Upper lobe of right lung (tissue), 1 donor: ENCODE results near the gene ABCC4. TPM values are rescaled to one million over a fixed set of nuclear protein-coding genes. Genes with fewer than 3 reads are reported as not detected.
"Not testable (repeated sequence)": the region's sequence is repeated elsewhere in the genome, so short reads cannot be mapped to it uniquely, and the experiment has no call there.

Experiments
- ATAC-seq: fragments of 200-7000 bp; cut with Tn5 transposase; one replicate; pipeline ENCODE4 v1.9.1; 2020; ENCODE audit warnings: mild to moderate bottlenecking, moderate library complexity
- DNase-seq: peaks from one replicate; pipeline ENCODE4 v3.0.0-alpha.2; 2020
- H3K27ac ChIP-seq: fragments of 200-600 bp; one replicate; pipeline ENCODE4 v1.8.0; 2022
- H3K27me3 ChIP-seq: fragments of 200-600 bp; one replicate; pipeline ENCODE4 v1.8.0; 2022; ENCODE audit warnings: mild to moderate bottlenecking
- H3K36me3 ChIP-seq: fragments of 200-600 bp; one replicate; pipeline ENCODE4 v1.8.0; 2022
- H3K4me1 ChIP-seq: fragments of 200-600 bp; one replicate; pipeline ENCODE4 v1.8.0; 2022
- H3K4me3 ChIP-seq: fragments of 200-600 bp; one replicate; pipeline ENCODE4 v1.8.0; 2022; ENCODE audit warnings: mild to moderate bottlenecking
- H3K9me3 ChIP-seq: fragments of 200-600 bp; one replicate; pipeline ENCODE4 v1.8.0; 2022
- intact Hi-C: fragments of 100-400 bp; cut with DNase I; formaldehyde crosslinking; loops from one replicate; pipeline ENCODE4 v1.11.0; 2022
- total RNA-seq: library from RNA; stranded (reverse); fragmentation: NEBNext Ultra II Directional; extraction: Animal tissue kit (Norgen Biotek cat#: 25700); gene quantifications from one replicate; pipeline ENCODE4 v1.2.1, GENCODE V29; 2021
- TF ChIP-seq, protein P1 (sequence below): fragments of 200-600 bp; IDR thresholded peaks from one replicate; pipeline ENCODE4 v1.8.0; 2022; ENCODE audit warnings: antibody characterized with exemption
- donor health status: DM: no; HTN: yes; CAD: no; lungs with severe emphysema.

Gene ABCC4
- total RNA-seq, 1 donor from 2014 or later = 28.1 TPM

DNA sequence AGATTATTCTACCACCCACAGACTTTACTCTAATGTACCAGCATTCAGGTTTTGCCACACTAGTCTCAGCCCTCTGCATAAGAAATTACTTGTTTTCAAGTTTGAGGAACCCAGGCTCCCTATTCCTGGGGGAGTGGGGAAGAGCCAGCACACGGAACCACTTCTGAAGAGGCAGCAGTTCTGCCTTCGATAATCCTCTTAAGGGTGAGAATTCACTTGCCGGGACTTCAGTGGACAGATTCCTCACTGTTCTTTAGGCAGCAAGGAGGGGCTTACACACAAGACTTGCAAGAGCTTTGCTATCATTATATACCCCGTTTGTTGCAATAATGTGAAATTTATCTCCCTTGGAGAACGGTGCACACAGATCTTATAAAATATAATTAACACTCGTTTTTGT is 133.1 kb downstream of the ABCC4 start:
- H3K27me3 ChIP-seq = no peaks in the 10 kb centered on the region
- intact Hi-C loops = no loop called here
- H3K4me1 ChIP-seq = no peaks in the 10 kb centered on the region
- no peaks in the 10 kb centered on the region for H3K9me3 ChIP-seq
- H3K36me3 ChIP-seq = peaks cover 15% of the 10 kb centered on the region
- no peak overlapping the region for H3K4me3 ChIP-seq
- no peak for DNase-seq
- TF ChIP-seq, protein P1, sequence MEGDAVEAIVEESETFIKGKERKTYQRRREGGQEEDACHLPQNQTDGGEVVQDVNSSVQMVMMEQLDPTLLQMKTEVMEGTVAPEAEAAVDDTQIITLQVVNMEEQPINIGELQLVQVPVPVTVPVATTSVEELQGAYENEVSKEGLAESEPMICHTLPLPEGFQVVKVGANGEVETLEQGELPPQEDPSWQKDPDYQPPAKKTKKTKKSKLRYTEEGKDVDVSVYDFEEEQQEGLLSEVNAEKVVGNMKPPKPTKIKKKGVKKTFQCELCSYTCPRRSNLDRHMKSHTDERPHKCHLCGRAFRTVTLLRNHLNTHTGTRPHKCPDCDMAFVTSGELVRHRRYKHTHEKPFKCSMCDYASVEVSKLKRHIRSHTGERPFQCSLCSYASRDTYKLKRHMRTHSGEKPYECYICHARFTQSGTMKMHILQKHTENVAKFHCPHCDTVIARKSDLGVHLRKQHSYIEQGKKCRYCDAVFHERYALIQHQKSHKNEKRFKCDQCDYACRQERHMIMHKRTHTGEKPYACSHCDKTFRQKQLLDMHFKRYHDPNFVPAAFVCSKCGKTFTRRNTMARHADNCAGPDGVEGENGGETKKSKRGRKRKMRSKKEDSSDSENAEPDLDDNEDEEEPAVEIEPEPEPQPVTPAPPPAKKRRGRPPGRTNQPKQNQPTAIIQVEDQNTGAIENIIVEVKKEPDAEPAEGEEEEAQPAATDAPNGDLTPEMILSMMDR = no peak
- H3K27ac ChIP-seq = no peak overlapping the region
- no peak for ATAC-seq

DNA sequence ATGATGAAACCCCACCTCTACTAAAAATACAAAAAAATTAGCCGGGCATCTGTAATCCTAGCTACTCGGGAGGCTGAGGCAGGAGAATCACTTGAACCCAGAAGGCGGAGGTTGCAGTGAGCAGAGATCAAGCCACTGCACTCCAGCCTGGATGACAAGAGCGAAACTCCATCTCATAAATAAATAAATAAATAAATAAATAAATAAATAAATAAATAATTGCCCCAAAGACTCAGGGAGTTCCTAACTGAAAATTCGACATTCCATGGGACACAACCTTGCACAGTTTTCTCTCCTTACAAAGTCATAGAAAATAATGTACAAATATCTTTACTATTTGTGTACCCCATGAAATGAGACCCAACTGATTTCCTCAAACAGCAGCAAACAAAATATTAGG is 134.2 kb downstream of the ABCC4 start:
- H3K4me3 ChIP-seq, H3K27me3 ChIP-seq, intact Hi-C loops, DNase-seq, H3K27ac ChIP-seq, H3K9me3 ChIP-seq, ATAC-seq, H3K4me1 ChIP-seq: not testable (repeated sequence)
- peaks cover 23% of the 10 kb centered on the region for H3K36me3 ChIP-seq

DNA sequence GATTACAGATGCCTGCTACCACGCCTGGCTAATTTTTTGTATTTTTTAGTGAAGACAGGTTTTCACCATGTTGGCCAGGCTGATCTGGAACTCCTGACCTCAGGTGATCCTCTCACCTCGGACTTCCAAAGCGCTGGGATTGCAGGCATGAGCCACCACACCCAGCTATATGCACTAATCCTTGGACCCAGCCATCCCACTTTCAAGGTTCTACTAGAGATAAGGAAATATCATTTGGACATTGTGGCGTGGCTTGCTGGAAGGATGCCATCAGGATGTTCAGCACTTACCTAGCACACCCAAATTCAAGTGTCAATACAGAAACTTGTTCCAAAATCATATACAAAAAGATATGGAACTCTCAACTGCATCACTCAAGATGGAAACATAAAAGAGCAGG is 136.4 kb downstream of the ABCC4 start:
- Histone ChIP-seq H3K27me3 (no peaks in the 10 kb centered on the region), H3K36me3 (peaks cover 20% of the 10 kb centered on the region), H3K4me3 (no peak overlapping the region), H3K27ac (no peak overlapping the region), H3K4me1 (no peaks in the 10 kb centered on the region), H3K9me3 (no peaks in the 10 kb centered on the region)
- no peak for ATAC-seq
- no peak for DNase-seq
- TF ChIP-seq, protein P1 = no peak
- intact Hi-C loops = no loop called here

DNA sequence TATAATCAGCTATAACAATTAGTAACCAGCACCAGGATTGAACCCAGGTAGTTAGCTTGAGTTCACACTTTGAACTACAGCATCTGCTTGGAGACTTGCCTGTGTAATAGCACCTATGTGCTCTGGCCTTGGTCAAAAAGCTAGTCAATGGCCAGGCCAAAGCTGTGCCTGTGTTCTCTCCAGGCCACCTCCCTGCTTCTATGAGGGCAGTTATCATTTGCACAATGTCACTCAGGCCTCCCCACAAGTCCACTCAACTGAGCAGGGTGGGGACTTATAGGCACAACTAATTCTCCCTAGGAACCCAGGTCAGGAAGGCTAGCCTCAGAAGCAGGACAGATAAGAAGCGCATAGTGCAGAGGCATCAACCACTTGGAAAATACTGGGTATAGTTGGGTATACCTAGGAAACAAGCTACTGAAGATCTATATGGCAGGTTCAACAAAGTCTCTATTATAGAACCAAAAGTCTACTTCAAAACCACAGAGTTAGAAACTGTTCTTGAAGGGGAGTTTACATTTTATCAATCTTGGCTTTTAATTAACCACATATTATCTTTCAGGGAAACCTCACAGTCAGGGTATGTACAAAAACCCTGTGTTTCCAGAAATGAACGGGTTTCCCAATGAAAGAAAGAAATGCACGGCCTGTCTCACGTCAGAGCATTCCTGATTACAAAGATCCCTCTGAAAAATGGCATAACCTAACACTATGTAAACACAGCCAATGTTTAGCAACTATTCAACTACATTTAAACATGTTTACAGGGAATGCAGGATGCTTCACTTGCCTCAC is 140.9 kb downstream of the ABCC4 start:
- Histone ChIP-seq H3K4me3 (no peak overlapping the region), H3K36me3 (peaks cover 10% of the 10 kb centered on the region), H3K9me3 (no peaks in the 10 kb centered on the region), H3K4me1 (no peaks in the 10 kb centered on the region), H3K27ac (no peak overlapping the region), H3K27me3 (no peaks in the 10 kb centered on the region)
- intact Hi-C loops = no loop called here
- TF ChIP-seq, protein P1 = no peak
- no peak for ATAC-seq
- DNase-seq = no peak

DNA sequence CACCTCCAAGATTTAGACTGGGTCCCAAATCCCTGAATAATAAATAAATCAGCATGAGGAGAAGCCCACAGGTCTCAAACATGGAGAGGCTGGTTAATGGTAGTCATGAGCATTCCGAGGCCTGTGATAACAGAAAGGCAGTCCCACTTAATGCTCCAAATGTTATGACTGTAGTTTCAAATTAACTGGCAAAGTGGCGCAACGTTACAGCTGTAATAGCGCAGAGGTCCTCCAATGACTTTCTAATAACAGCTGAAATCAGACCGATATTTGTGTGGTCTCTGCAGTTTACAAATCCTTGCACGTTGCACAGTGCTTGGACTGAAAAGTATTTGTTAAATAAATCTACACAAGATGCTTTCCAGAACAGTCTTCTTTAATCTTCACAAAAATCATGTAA is 141.8 kb downstream of the ABCC4 start:
- Histone ChIP-seq H3K27ac (no peak overlapping the region), H3K27me3 (no peaks in the 10 kb centered on the region), H3K9me3 (no peaks in the 10 kb centered on the region), H3K36me3 (peaks cover 10% of the 10 kb centered on the region), H3K4me1 (no peaks in the 10 kb centered on the region), H3K4me3 (no peak overlapping the region)
- intact Hi-C loops = no loop called here
- no peak for ATAC-seq
- DNase-seq = no peak
- TF ChIP-seq, protein P1 = no peak

DNA sequence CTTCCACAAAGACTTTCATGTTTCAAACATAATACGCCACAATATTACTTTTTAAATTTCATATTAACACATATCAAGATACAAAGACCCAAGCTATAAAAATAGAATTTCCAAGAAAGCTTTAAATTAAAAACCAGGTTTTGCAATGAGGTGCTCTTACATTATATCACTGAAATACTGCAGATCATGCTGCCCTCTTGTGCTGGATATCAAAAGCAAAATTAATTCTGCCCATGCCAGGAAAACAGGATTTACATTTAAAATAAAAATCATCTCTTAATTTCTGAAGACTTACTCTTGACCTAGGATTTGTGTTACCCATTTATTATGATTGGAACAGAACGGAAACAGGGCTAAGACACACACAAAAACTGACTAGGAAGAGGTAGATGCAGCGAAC is 145.0 kb downstream of the ABCC4 start:
- Histone ChIP-seq H3K4me1 (peaks cover 8% of the 10 kb centered on the region), H3K4me3 (no peak overlapping the region), H3K36me3 (no peaks in the 10 kb centered on the region), H3K27me3 (no peaks in the 10 kb centered on the region), H3K9me3 (no peaks in the 10 kb centered on the region), H3K27ac (no peak overlapping the region)
- no peak for DNase-seq
- intact Hi-C loops = no loop called here
- no peak for ATAC-seq
- TF ChIP-seq, protein P1 = no peak
